GM19043 (cell line): ENCODE measurements around the gene HERC4.
"Not testable (repeated sequence)": the region's sequence is repeated elsewhere in the genome, so short reads cannot be mapped to it uniquely, and the experiment has no call there.

Experiments used
- ATAC-seq: cut with Tn5 transposase; IDR thresholded peaks from one replicate; pipeline ENCODE4 v1.9.1; 2021; ENCODE audit warnings: low read depth; ENCODE audit not compliant: unreplicated experiment

HERC4 gene

DNA sequence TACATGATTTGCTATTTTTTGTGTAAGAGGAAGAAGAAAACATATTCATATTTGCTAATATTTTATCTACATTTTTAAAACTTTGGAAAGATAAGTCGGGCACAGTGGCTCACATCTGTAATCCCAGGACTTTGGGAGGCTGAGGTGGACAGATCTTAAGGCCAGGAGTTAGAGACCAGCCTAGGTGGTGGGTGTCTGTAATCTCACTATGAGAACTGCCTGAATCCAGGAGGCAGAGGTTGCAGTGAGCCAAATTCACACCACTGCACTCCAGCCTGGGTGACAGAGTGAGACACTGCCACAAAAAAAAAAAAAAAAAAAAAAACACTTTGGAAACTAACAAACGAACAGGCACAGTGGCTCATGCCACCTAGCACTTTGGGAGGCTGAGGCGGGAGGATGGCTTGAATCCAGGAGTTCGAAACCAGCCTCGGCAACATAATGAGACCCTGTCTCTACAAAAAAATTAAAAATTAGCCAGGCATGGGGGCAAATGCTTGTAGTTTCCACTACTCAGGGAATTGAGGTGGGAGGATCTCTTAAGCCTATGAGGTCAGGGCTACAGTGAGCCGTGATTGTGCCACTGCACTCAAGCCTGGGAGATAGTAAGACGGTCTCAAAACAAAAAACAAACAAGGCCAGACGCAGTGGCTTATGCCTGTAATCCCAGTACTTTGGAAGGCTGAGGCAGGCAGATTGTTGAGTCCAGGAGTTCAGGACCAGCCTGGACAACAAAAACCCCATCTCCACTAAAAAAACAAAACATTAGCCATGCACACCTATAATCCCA is 25.6 kb downstream of the HERC4 start:
- no peak for ATAC-seq

DNA sequence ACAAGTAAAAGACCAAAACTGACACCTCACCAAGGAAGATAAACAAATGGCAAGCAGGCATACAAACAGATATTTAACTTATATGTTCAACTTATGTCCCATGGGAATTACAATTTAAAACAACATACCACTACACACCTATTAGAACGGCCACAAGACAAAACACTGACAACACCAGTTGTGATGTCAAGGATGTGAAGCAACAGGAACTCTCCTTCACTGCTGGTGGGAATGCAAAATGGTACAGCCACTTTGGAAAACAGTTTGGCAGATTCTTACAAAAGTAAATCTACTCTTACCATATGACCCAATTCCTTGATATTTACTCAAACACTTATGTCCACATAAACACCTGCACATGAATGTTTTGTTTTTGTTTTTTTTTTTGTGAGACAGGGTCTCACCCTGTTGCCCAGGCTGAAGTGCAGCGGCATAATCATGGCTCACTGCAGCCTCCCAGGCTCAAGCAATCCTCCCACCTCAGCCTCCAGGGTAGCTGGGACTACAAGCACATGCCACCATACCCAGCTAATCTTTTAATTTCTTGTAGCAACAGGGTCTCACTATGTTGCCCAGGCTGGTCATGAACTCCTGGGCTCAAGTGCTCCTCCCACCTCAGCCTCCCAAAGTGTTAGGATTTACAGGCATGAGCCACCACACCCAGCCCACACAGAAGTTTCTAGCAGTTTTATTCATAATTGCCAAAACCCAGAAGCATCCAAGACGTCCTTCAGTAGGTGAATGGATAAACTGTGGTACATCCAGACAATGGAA is 27.3 kb downstream of the HERC4 start:
- no peak for ATAC-seq

DNA sequence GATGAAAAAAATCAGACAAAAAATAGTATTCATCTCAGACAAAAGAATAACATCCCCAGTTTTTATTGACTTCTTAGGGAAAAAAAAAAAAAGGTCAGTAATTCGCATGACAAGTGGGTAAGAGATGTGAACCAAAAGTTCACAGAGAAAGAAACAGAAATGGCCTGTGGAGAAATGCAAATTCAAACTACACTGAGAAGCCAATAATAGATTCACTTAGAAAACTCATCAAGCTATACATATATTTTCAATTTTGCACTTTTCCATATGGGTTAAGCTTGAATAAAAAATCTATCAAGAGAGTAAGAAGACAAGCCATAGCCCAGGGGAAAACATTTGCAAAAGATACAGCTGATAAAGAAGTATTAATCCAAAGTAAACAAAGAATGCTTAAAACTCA is 28.0 kb downstream of the HERC4 start:
- ATAC-seq, result no peak

DNA sequence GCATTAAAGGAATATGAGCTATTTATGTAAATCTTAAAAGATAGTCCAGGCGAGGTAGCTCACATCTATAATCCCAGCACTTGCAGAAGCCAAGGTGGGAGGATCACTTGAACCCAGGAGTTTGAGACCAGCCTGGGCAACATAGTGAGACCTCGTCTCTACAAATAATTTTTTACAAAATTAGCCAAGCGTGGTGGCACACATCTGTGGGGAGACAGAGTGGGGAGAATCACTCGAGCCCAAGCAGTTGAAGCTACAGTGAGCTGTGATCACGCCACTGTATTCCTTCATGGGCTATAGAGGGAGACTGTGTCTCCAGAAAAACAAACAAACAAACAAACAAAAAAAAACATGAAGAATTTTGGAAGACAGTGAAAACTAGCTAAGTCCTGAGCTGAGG is 28.4 kb downstream of the HERC4 start:
- ATAC-seq, result no peak

DNA sequence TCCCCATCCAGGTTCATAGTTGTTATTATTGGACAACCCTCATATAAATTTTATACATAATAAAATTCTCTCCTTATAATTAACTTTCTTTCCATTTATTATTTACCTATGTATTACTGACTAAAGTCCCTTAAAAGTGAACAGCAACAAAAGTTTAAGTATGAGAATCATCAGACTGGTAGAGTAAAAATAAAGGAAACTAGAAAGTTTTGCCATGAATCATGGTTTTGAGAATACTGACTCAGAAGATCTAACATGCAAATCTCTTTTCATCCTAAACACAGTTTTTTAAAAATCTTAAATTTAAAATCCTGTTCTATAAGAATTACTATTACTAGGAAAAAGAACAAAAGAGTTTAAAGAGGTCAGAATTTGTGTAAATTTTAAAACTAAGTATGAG is 32.1 kb downstream of the HERC4 start:
- ATAC-seq, result no peak

DNA sequence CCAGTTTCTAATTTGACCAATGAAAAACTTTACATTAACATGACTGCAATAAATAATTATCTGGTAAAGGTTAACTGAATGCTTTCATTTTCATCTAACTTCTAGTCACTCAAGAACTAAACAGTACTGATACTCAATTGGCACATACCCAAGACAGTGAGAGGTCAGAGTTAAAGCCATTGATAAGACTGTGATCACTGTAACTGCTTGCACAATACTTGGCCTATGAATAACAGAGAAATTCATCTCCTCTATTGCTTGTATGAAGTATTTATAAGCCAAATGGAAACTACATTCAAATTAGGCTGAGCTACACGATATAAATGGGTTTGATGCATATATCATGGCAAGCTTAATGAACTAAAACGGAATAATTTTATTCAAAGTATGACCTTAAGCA is 43.0 kb downstream of the HERC4 start:
- ATAC-seq, result no peak

DNA sequence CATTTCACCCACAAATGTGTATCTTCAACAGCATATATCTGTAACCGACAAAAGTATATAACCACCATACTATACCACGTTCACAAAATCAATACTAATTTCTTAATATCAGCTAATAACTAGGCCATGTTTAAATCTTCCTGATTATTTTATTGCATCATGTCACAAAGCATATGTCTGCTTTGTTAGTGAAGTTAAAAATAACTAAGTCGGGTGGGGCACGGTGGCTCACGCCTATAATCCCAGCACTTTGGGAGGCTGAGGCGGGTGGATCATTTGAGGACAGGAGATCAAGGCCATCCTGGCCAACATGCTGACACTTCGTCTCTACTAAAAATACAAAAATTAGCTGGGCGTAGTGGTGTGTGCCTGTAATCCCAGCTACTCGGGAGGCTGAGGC is 47.7 kb downstream of the HERC4 start:
- ATAC-seq, result no peak

DNA sequence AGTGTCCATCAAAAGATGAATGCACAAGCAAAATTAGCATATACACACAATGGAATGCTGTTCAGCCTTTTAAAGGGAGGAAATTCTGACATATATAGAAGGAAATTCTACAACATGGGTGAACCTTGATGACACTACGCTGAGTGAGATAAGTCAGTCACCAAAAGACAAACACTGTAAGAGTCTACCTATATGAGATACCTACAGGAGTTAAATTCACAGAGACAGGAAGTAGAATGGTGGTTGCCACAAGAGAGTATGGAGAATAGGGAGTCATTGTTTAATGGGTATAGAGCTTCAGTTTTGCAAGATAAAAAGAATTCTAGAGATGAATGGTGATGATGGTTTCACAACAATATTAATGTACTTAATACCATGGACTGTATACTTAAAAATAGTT is 51.8 kb downstream of the HERC4 start:
- ATAC-seq, result no peak

DNA sequence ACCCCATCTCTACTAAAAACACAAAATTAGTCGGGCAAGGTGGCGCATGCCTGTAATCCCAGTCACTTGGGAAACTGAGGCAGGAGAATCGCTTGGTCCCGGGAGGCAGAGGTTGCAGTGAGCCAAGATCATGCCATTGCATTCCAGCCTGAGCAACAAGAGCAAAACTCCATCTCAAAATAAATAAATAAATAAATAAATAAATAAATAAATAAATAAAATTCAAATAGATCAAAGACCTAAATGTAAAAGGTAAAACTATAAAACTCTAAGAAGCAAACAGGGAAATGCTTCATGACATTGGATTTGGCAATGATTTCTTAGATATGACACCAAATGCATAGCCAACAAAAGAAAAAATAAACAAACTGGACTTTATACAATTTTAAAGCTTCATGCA is 52.8 kb downstream of the HERC4 start:
- not testable (repeated sequence) for ATAC-seq

DNA sequence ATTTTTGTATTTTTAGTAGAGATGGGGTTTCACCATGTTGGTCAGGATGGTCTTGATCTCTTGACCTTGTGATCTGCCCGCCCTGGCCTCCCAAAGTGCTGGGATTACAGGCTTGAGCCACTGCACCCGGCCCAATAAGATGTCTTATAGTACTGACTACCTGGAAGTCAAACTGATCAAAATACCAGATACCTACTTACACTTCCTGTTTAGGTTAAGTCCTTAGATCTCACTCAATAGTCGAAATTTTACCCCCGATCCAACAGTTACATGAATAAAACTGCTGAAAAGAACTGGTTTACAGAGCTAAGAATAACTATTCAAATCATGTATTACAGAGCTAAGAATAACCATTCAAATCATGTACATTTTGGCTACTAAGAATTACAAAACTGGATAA is 58.6 kb downstream of the HERC4 start:
- ATAC-seq, result not testable (repeated sequence)

DNA sequence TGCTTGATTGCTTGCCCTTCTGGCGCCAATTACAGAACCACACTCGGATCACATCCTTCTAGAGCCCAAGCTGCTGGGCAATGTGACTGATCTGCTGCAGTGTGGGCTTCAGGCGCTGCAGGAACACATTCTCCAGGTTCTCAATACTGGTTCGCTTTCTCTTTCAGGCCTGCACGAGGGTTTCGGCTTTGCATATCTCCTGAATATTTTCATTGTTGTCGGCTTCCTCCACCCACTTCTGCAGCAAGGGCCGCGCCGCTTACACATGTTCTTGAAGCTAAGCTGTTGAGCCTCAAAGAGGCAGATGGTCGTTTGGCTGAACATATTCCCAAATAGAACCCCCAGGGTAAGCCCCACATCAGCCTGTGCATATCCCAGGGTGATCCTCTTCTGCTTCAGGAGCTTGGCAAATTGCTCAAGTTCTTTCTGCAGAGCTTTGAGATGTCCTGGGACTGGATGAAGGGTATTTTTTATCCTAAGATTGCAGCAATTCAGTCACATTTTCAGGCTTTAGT is 64.6 kb downstream of the HERC4 start:
- no peak for ATAC-seq

DNA sequence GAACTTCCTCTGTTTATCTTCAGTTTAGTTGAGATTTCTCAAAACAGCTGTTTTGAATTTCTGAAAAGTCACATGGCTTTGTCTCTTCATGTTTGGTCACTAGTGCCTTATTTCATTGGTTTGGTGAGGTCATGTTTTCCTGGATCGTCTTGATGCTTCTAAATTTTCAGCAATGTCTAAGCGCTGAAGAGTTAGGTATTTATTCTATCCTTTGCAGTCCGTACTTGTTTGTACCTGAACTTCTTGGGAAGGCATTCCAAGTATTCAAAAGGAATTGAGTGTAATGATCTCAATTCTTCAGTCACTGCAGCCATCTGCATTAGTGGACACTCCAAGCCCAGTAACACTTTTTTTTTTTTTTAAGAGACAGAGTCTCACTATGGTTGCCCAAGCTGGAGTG is 67.7 kb downstream of the HERC4 start:
- ATAC-seq, result no peak

DNA sequence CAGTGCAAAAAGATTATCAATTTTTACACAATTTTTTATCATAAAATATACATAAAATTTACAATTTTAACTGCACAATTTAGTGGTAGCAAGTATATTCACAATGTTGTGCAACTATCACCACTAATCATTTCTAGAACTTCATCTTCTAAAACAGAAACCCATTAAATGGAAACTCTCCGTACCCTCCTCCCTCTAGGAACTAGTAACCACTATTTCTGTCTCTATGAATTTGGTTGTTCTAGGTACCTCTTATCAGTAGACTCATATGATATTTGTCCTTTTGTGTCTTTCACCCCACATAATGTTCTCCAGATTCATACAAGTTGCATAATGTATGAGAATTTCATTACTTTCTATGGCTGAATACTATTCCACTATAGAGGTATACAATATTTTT is 73.5 kb downstream of the HERC4 start:
- no peak for ATAC-seq

DNA sequence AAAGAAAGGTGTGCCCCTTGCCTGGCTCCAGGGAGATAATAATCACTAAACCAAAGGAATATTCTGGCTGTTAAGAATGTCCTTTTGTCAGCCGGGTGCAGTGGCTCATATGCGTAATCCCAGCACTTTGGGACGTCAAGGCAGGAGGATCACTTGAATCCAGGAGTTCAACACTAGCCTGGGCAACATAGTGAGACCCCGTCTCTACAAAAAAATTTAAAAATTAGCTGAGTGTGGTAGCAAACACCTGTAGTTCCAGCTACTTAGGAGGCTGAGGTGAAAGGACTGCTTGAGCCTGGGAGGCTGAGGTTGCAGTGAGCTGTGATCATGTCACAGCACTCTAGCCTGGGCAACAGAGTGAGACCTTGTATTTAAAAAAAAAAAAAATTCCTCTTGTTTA is 74.1 kb downstream of the HERC4 start:
- ATAC-seq, result no peak

DNA sequence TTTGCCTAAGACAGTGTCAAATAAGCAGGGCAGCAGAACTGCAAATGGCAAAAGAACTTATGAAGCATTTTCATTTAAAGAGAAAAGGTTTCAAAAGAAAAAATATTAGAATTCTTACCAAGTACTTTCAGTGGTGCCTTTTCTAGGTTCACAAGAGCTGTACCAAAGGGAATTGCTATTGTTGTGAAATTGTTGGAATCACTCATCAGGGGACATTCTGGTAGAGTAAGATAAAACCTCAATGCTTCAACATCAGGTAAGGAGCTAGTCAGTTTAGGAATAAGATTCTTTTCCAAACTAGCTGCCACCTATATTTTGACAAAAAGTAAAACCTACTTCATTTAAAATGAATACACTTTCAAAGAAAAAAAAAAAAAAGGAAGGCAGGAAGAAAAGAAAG is 85.0 kb downstream of the HERC4 start:
- ATAC-seq, result no peak

DNA sequence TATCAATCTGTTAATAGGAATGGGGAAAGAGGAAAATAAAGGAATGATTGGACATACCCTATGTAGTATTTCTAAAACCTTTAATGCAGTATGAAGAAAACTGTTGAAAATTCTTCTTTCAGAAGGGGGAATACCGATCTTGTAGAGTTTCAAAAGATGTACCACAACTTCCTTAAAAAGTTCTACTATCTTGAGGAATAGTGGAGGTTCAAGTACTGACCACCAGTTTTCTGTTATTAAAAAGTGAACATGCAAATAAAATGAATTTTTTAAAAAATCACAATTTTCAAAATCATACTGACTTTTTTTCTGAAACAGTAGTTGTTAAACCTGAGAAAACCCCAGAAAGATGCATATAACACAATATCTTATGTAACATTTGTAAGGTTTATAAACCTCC is 86.5 kb downstream of the HERC4 start:
- ATAC-seq, result no peak

DNA sequence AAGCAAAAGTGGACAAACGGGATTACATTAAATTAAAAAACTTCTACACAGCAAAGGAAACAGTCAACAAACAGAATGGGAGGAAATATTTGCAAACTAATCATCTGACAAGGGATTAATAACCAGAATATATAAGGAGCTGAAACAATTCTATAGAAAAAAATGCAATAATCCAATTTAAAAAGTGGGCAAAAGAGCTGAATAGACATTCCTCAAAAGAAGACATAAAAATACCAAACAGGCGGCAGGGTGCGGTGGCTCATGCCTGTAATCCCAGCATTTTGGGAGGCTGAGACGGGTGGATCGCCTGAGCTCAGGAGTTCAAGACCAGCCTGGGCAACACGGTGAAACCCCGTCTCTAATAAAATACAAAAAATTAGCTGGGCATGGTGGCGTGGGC is 92.5 kb downstream of the HERC4 start:
- not testable (repeated sequence) for ATAC-seq

DNA sequence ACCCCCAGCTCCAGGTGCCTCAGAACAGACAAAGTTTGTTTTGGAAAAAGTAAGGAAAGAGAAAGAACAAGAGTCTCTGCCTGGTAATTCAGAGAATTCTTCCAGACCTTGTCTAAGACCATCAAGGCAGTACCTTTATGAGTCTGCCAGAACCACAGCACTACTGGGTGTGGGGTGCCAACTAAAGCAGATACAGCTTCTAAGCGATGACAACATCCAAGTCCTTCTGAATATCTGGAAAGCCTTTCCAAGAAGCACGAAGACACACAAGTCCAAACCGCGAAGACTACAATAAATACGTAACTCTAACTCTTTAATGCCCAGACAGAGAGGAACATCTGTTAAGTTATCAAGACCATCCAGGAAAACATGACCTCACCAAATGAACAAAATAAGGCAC is 96.3 kb downstream of the HERC4 start:
- ATAC-seq, result no peak

DNA sequence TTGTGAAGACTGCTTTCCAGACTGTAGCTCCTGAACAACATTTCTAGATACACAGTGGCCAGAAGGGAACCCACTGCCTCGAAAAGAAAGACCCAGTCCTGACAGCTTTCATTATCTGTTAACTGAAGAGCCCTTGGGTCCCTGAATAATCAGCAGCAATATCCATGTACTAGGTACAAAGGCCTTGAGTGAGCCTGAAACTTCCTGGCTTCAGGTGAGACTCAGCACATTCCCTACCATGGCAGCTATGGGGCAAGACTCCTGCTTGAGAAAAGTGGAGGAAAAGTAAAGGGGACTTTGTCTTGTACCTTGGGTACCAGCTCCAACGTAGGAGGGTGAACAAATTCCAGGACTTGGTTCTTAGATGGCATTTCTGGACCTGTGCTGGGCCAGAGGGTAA is 97.8 kb downstream of the HERC4 start:
- no peak for ATAC-seq

DNA sequence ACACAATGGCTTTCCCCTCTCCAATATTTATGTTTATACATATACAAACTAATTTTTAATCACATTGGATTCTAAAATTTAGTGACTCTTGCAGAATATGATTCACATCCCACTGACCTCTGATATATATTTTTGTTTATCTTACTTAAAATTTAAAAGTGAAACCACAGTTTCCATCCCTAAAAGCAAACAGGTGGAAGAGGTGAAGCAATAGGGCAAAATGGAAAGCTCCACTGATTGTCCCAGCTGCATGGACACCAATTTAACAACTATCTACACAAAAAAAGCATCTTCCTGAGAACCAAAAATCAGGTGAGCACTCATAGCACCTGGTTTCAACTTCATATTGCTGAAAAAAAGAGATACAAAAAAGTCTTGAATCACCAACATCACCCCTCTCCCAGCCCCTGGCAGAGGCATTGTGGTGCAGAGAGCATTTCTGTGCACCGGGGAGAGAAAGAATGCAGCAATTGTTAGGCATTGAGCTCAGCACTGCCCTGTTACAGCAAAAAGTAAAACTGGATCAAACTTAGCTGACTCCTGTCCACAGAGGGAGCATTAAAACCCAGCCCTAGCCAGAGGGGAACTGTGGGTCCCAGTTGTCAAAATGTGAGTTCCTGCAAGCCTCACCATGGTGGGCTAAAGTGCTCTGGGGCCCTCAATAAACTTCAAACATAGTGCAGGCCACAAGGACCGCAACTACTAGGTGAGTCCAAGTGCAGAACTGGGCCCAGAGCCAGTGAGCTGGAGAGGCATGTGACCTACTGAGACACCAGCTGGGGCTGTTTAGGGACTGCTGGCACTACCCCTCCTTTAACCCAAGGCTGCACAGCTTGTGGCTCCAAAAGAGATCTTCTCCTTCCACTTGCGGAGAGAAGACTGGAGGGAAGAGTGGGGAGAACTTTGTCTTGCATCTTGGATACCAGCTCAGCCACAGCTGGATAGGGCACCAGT is 98.5 kb downstream of the HERC4 start:
- no peak for ATAC-seq

DNA sequence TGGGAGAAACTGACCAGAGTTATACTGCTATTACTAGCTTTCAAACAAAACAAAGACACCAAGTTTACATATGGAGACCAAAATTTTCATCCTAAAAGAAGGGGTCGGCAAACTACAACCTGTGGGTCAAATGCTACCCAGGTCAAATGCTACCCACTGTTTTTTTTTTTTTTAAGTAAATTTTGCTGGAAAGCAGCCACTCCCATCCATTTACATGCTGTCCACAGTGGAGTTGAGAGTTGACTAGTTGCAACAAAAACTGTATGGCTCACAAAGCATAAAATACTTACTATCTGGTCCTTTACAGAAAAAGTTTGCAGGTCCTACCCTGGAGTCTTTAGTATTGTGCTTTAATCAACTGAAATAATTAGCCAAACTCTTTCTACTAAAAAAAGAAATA is 99.2 kb downstream of the HERC4 start:
- ATAC-seq, result no peak
